ENCODE results near the gene KRT3.

The KRT3 gene

GRCh38 chr12:52827499-52828090 lies 31.7 kb upstream of the KRT3 start:
- DNase-seq (ENCODE audit: low read depth), result no peak

GRCh38 chr12:52826611-52827498 lies 30.9 kb upstream of the KRT3 start:
- DNase-seq (ENCODE audit: low read depth), result no peak

- no peak for DNase-seq (ENCODE audit: low read depth)
Observed at GRCh38 chr12:52825961-52826360, 30.0 kb upstream of the KRT3 start.

DNA sequence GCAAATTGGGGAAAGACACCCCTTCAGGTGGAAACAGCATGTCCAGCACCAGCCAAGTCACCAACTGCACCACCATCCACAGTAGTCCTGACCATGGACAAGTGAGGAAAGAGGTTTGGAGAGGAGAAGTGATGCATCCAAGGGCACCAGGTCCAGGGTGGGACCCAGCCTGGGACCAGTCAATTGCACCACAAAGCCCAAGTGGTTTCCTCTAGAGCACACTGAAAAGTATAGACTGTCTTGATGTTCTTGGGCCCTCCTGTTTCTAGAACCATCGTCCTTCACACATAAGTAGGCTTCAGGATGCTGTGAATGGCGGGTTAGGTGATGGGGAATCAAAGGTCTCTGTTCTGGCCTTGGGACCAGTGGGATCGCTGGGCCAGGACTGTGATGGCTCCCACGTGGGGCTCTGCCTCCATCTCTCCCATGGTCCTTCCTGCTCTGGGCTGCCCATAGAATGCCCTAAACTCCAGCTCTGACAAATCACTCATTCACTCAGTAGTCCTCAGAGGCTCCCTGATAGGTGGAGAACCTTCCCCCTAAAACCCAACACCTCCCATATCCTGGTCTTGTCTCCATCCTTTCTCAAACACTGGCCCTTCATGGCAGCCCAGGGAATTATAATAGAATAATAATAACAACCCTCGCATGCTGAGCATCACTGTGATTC lies 29.0 kb upstream of the KRT3 start:
- DNase-seq (ENCODE audit: low read depth), result no peak

DNA sequence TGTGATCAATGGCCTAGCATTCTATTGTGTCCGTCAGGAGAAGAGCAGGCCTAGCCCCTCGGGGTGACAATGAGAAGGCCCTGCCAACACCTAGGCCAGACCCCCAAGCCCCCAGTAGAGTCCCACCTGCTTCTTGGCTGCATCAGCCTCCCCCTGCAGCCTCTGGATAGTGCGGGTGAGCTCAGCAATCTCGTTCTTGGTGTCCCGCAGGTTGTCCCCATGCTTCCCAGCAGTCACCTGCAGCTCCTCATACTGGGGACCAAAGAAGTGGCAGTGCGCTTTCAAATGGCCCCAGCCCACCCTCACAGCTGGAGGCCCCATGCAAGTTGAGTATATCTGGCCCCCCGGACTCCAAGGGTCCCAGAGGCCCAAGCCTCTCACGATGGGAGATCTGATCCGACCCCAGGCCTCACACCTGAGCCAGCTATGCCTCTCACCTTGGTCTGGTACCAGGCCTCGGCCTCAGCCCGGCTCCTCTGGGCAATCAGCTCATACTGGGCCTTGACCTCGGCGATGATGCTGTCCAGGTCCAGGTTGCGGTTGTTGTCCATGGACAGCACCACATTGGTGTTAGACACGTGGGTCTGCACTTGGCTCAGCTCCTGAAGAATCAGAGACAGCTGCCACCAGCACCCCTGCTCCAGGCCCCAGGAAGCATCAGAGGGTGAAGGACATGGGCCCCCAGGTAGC lies 28.0 kb upstream of the KRT3 start:
- no peak for DNase-seq (ENCODE audit: low read depth)

DNA sequence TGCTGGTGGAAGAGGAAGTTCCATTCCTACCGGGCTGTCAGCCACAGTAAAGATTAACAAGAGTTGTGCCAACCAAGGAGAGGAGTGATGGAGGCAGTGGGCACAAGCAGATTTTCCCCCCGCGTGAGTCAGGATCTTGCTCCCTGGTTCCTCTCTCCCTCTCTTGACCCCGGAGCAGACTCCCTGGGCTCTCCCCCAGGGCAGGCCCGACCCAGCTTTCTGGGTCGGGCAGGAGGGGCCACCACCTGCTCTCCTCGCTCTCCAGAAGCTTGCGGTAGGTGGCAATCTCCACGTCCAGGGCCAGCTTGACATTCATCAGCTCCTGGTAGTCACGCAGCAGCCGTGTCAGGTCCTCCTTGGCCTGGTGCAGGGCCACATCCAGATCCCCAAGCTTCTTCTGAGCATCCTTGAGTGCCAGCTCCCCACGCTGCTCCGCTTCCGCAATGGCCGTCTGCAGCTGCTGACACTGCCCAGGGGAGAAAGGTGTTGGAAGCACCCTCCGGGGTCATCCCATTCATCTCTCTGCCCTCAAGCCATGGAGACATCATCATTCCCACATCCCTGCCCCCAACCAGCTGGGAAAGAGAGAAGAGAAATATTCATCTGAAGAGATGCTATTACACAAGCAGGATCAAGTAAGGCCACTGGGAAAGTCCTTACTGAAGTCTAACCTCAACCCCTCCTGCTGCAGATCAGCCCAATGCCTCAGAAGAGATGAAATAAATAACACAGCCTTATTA lies 27.0 kb upstream of the KRT3 start:
- no peak for DNase-seq (ENCODE audit: low read depth)

- no peak for DNase-seq (ENCODE audit: low read depth)
Observed at GRCh38 chr12:52821826-52822660, 26.1 kb upstream of the KRT3 start.

DNA sequence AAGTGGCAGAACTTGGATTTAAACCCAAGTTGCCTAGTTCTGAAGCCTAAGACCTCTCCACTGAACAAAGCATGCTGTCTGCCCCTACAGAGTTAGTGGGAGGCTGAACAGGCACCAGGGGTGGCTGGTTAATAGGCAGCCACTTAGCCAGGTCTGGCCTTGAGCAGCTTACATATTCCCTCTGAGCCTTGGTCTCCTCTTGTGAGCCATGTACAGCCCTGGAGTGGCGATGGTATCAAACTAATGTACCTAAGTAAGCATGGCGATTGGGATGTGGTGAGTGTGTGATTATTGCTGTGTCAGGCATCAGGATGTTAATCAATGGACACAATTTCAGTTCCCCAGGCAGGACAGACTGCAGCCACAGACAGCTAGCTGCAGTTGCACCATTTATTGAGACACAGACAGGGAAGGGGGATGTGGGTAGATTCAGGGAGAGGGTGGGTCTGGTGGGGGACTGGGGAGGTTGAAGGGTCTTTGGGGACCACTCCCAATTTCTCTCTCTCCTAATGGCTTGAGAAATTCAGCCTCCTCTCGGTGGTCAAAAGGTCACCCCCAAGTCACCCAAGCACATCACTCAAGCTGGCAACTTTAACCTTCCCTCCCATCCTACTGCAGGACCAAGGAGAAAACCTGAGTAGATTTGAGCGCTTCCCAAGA lies 25.3 kb upstream of the KRT3 start:
- no peak for DNase-seq (ENCODE audit: low read depth)

- no peak for DNase-seq (ENCODE audit: low read depth)
Observed at GRCh38 chr12:52820521-52820920, 24.6 kb upstream of the KRT3 start.

- no peak for DNase-seq (ENCODE audit: low read depth)
Observed at GRCh38 chr12:52819731-52820510, 24.0 kb upstream of the KRT3 start.

GRCh38 chr12:52818887-52819420 lies 23.0 kb upstream of the KRT3 start:
- no peak for DNase-seq (ENCODE audit: low read depth)

- no peak for DNase-seq (ENCODE audit: low read depth)
Observed at GRCh38 chr12:52818388-52818787, 22.5 kb upstream of the KRT3 start.

DNA sequence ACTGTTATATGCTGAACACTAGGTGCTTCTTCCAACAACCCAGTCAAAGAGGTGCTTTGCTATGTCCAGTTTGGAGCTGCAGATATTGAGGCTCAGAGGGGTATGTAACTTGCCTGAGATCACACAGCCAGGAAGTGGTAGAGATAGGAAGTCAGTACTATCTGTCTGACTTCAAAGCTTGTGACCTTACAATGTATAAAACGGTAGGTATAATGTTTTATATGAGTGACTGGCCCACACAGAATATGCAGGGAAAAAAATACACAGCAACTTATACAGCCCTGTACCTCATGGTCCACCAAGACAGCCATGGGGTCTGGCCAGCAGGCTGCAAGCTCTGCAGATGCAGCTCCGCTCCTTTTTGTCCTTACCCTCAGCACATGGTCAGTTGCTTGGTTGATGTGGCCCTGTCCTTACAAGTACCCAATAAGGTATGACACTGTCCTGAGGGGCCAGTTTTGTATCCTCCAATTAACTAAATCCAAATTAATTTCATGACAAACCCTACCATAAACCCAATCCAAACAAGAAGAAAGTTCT lies 21.9 kb upstream of the KRT3 start:
- DNase-seq (ENCODE audit: low read depth), result no peak

DNA sequence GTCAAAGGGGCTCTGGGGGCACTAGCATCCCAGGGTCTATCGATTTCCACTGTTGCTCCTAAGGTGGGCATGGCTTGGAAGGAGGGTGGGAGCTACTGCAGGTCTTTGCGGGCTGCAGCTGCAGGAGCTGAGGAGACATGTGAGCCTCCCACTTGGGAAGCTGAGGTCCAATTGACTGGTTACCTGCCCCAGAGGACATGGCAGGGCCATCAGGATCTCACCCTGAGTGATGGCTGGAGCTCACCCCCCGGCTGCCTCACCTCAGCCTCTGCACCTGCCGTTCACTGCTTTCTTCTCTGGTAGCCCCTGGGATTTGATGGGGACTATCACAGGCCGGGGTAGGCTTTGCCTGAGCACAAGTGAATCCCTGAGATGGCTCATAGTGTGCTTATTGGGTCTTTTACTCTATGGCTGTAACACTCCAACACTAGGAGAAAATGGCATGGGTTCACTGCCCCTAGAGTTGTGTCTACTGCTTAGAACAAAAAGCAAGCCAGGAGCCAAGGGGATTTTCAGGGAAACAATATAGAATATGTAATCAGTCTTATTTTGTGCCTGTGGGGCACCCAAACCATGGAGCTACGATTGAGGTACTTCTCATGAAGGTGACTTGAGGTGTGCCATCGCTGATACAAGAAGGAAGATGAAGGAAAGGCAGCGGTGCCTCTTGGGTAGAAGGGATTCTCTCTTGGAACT lies 21.2 kb upstream of the KRT3 start:
- no peak for DNase-seq (ENCODE audit: low read depth)

GRCh38 chr12:52815676-52816588 lies 20.0 kb upstream of the KRT3 start:
- DNase-seq (ENCODE audit: low read depth), result no peak

DNA sequence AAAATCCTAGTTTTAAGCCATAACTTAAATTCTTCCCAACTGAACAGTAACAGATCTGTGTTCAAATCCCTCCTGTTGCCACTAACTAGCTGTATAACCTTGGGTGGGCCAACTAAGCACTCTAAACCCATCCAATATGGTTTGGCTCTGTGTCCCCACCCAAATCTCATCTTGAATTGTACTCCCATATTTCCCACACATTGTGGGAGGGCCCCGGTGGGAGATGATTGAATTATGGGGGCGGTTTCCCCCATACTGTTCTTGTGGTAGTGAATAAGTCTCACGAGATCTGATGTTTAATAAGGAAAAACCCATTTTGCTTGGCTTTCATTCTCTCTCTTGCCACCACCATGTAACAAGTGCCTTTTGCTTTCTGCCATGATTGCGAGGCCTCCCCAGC lies 19.2 kb upstream of the KRT3 start:
- no peak for DNase-seq (ENCODE audit: low read depth)

GRCh38 chr12:52814710-52815155 lies 18.8 kb upstream of the KRT3 start:
- DNase-seq (ENCODE audit: low read depth), result no peak

Measured in non-pigmented ciliary epithelial cell (primary cell).